GM21619 (cell line): ENCODE measurements around the gene MICALL2.

Experiments used
- ATAC-seq: cut with Tn5 transposase; IDR thresholded peaks from one replicate; pipeline ENCODE4 v1.9.1; 2021; ENCODE audit not compliant: unreplicated experiment

MICALL2 gene

DNA sequence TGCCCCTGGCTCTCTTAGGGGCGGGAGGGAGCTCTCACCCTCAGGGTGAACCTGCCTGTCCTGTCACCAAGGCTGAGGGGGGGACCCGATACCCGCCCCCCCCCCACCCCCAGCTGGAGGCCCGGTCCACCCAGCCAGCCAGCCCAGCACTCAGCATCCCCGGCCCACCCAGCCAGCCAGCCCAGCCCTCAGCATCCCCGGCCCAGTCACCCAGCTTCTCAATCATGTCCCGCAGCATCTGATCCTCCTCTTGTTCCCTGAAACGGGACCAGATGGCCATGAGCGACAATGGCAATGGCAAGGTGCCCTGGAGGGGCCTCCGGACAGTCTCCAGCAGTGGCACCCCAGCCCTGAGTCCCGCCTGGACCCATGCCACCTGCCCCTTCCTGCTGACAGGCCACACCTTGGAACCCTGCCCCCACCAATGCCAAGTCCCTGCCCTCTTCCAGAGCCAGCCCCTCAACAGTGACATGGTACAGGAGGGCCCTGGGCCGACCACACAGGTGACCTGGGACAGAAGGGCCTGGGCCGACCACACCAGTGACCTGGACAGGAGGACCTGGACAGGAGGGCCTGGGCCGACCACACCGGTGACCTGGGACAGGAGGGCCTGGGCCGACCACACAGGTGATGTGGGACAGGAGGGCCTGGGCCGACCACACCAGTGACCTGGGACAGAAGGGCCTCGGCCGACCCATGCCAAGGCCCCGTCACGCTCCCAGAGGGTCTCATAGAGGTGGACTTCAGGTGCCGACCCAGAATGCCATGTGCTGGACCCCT is 24.2 kb downstream of the MICALL2 start:
- ATAC-seq = no peak

DNA sequence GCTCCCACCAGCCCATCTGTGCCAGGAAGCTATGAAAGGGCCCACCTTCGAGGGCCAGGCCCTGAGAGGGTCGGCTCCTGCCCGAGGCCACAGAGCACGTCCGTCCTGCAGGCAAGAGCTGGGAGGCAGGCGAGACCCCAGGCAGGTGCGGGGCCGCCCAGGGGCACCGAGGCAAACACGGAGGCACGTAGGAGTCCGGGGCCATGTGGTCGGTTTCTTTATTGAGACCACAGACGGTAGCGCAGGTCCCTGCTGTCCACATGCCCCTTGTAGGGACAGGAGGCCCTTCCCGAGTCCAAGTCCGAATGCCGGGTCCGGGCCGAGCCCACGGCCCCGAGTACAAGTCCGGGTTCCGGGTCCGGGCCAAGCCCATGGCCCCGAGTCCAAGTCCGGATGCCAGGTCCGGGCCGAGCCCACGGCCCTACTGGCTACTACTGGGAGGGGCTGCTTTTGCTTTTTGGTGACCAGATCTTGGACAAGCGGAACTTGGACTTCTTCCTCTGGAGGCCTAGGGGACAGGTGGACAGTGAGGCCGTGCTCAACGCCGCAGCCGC is 25.0 kb downstream of the MICALL2 start:
- ATAC-seq = no peak

DNA sequence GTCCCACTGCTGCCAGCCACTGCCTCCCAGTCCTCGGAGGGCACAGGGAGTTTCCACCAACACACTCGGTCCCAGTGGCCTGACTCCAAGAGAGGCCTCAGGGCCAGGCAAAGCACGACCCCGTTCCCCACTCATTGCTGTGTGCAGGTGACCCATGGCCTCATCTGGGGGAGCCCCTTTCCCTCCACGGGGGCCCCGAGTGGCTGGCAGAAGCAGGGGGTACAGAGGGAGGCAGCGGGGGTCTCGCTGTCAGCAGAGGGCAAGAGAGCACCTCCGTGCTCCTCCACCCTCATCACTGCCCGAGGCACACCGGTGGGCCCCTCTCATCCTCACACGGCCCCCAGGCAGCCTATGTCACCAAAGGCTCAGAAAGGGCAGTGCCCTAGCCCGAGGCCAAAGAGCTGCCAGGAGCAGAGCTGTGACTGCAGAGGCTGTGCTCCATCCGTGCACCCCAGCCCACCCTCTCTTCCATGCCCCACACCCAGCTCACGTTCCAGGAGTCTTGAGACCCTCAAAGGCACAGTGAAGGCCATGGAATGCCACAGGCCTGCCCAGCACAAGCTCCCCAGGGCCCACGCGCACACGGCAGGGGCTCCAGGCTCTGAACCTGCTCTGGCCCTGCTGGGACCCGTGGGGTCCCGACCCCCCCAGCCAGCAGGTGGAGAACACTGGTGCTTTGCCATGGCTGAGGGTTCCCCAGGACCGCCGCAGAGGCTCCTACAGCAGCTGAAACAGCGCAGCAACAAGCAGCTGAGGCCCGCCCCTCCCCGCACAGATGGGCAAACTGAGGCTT is 25.9 kb downstream of the MICALL2 start:
- ATAC-seq = no peak

DNA sequence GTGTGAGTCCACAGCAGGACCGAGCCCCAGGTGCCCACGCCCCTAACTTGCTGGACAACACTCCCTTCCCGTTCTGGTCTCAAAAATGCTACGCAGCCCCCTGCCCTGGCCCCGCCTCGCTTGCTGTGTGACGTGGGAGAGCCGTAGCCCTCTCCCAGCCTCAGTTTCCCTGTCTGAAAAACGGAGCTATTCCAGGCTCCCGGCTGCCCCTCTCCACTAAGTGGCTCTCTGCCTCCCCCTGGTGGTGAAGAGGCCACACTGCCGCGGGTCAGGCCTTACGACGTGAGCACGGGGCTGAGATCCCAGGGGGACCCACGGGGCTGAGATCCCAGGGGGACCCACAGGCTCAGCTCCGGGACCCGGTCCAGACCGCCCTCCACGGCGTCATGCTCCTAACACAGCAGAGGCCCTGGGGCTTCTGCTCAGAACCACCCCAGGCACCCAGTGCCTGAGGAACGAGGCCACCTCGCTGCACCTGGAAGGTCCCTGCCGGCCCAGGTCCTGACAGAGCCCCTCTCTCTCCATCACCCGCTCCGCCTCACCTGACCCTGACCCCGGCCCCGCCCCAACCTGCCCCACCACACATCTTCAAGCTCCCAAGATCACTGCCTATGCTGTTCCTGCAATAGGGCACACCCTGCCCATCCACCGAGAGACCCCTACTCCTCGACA is 26.7 kb downstream of the MICALL2 start:
- ATAC-seq = peak; percentile 51

DNA sequence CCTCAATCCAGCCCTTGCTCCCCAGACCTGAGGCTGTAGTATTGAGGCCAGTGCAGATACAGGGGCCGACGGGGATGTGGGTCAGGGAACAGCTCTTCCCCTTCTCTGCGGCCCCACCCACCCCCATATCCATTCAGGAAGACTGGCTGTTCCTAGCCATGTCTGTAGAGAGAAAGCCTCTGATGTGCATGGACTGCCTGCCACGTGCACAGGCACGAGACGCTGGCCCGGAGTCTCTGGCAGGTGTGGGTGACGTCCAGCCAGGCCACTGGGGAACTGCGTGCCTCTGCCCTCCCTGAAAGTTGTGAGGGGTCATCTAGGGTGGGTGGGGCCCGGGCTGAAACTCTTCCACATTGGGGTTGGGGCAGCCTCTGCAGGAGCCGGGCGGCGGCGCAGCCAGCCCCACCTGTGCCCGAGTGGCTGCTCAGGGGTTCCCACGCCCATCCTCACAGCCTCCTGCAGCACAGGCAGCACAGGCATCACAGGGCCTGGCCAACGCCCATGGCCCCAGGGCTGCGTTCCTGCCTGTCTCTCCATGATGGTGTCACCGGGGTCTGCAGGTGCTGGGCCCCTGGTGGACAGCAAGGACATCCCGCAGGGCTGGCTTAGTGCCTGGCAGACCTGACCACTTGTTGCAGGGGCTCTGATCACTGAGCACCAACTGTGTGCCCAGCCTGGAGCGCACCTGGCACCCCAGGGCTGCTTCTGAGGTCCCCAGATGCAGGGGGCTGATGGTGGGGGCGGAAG is 27.5 kb downstream of the MICALL2 start:
- no peak for ATAC-seq

DNA sequence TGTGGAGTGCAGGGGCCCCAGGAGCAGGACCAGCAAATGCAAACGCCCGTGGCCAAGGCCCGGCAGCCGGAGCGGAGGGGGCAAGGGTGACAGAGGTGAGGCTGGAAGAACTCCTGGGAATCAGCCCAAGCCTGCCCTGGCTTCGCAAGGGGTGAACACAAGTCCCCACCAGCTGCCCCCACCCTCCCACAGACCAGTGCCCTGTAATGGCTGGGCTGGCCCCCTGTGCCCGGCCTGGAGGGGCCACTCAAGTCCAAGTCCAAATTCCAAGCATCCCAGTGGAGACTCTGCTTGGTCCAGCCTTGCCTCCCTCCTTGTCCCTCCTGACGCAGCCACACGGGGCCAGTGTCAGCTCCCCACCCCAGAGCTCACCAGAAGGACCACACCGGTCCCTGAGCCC is 28.0 kb downstream of the MICALL2 start:
- ATAC-seq = no peak

DNA sequence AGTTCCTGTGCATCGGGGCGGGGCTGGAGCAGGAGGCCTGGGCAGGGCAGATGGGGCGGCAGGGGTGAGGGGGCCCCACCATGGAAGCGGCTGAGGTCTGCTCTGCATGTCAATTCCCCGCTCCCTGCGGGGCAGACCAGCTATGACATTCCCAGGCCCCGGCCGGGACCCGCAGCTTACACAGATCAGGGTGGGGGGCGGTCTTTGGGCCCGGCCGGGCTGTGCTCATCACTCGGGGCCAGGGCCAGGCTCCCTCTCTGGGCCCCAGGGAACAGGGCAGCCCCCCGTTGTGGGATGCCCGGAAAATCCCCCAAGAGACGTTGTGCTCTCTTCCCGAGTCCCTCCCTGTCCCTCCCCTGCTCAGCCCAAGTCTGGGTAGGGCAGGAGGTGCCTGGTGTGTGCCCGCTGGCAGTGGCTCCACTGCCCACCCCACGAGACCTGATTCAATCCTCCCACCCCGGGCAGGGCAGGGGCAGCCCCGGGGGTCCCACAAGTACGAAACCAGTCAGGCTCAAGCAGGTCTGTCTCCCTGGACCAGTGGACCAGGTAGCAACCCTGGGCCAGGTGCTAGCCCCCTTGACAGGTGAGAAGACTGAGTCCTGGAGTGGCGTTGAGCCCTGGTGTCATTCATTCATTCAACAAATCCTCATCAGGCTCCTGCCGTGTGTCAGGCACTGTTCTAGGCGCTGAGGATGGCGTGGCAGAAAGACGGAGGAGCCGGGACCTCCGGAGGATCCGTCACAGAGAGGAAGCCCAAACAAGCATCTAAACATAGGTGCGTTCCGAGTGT is 29.0 kb downstream of the MICALL2 start:
- no peak for ATAC-seq

DNA sequence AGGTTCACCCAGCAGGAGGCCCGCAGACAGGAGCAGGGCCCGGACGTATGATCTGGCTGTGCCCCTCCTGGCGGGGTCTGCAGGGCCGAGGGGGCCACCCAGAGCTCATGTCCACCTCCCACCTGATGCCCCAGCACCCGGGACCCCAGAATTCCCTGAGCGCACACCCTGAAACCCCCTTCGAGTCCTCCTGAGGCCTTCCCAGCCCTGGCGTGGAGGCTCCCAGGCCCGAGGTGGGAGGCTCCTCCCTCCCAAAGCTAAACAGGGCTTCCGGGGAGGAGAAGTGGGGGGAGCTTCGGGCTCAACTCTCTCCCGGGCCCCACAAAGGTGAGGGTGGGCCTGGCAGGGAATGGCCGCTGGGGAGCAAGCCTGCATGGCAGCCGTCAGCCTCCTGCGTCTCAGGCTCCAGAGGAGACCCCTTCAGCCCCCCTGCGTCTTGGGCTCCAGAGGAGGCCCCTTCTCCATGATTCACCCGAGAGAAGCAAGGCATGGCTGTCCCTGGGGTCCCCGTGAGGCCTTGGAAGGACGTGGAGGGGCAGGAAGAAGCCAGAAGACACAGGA is 30.2 kb downstream of the MICALL2 start:
- ATAC-seq = no peak

DNA sequence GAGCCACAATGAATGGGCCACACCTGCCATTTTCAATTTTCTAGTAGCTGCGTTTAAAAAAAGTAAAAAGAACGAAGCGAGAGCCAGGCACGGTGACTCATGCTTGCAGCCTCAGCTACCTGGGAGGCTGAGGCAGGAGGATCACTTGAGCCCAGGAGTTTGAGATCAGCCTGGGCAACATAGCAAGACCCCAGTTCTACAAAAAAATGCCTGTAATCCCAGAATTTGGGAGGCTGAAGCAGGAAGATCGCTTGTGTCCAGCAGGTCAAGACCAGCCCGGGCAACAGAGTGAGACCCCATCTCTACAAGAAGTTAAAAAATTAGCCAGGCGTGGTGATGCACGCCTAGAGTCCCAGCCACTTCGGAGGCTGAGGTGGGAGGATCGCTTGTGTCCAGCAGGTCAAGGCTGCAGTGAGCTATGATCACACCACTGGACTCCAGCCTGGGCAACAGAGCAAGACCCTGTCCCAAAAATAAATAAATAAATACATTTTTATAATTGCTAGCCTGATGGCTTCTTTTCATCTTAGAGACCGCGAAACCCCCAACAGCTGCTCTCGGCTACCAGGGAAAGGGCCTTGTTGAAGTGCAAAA is 32.1 kb downstream of the MICALL2 start:
- ATAC-seq = no peak

DNA sequence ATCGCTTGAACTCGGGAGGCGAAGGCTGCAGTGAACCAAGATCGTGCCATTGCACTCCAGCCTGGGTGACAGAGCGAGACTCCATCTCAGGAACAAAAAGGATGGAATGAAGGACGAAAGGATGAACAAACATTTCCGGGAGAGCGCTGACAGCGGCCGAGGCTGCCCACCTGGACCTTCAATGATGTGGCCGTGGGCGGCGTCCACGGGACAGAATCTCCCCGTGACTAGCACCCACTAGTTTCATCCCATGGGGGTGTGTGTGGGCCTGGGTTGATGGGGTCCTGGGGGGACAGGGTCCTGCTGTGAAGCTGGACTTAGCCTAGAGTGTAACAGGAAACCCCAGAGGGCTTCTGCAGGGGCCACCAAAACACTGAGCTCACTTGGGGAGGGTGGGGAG is 32.8 kb downstream of the MICALL2 start:
- ATAC-seq = no peak

DNA sequence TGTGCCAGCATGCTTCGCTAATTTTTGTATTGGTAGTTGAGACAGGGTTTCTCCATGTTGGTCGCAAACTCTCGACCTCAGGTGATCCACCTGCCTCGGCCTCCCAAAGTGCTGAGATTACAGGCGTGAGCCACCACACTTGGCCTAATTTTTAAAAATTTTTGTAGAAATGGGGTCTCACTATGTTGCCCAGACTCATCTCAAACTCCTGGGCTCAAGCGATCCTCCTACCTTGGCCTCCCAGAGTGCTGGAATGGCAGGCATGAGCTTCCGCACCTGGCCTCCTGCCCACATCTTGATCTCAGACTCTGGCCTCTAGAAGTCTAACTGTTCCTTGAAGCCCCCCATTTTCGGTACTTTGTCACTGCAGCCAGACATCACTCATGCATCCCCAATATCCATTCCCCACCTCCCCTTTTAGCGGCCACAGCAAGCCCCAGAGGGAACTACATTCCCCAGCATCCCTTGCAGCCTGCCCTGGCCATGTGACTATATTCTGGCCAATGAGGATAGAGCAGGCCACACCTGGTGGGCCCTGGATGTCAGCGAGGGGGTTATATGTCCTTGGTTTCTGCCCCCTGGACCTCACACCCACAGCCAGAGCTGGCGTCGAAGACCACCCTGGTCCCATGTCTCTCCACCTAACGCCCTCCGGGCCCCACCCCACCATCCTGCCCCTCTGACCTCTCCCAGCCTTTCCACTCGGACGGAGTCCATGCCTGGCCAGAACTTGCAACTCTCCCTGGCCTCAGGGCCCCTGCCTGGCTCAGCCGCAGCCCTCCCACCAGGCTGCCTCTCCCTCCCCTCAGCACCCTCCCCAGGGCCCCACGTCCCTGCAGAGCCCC is 33.8 kb downstream of the MICALL2 start:
- no peak for ATAC-seq

DNA sequence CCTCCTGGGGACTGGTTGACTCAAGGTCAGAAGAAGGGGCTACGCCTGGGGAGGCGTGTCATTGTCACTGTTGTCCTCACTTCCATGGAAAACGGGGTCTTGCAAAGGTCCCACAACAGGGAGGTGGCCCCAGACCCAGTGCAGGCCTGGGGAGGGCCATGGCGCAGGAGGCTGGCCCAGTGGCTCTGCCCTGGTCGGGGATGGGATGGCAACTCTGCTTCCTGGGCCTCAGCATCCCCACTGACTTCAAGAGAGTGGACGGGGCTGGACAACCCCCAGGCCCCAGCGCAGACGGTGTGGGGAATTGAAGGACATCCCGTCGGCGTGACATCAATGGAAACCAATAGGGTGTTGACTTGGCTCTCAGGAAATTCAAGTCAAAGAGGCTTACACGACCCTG is 35.2 kb downstream of the MICALL2 start:
- ATAC-seq = no peak

DNA sequence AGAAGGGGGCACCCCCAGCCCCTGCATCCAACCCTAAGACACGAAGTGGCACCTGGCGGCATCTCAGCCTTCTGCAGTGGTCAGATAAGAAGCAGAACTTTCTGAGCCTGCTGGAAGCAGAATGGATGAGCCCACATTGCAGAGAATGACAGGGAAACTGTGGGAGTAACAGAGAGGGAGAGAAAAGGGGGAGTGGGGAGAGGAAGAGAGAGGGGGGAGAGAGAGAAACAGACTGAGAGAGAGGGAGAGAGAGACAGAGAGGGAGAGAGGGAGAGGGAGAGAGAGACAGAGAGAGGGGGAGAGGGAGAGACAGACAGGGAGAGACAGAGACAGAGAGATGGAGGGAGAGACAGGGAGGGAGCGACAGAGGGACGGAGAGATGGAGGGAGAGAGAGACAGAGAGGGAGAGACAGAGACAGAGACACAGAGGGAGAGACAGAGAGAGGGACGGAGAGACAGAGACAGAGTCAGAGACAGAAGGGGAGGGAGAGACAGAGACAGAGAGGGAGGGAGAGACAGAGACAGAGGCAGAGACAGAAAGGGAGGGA is 35.9 kb downstream of the MICALL2 start:
- ATAC-seq = no peak

DNA sequence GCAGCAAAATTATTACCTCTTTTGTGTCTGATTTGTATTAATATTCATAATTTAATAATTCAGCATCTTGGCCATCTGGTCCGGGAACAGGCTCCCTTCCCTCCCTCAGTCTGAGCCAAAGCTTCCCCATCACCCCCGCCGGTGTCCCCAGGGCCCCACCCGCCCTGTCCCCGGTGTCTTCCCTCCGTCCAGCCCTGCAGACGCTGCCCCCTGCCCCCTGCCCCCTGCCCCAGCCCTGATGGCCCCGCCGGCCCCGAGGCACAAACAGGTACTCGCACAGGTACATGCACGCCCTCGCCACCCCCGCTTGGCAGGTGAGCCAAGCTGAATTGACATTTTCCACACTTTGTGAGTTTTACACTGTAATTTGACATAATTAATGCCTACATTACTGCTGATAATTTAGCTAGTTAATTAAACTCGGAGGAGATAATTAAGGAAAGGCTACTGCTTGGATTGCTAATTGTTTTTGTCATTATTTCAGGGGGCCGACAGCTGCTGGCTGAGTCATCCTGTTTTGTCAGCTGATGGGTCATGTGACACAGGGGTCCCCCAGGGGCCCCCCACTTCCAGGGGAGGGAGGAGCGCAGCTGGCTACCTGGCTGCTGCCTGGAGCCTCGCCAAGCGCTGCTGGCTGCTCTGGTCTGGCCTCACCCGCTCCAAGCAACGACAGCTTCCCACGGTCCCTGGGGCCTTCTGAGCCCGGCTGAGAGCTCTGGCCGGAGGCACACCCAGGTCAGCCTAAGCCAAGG is 36.6 kb downstream of the MICALL2 start:
- no peak for ATAC-seq

DNA sequence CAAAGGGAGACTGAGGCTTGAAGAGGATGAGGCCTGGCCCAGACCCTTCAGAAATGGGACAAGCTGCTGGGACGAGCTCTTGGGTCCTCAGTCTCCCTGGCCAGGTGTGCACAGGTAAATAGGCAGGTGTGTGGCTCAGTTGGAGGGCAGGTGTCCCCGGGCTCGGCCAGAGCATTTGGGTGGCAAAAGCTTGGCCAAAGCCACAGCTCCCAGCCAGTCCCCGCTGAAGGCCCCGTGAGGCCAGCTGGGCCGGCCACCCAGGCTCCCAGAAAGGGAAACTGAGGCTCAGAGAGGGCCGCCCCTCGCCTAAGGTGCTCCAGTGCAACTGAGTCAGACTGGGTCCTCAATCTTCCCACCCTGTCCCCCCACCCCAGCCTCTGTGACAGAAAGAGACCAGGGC is 37.3 kb downstream of the MICALL2 start:
- ATAC-seq = no peak

DNA sequence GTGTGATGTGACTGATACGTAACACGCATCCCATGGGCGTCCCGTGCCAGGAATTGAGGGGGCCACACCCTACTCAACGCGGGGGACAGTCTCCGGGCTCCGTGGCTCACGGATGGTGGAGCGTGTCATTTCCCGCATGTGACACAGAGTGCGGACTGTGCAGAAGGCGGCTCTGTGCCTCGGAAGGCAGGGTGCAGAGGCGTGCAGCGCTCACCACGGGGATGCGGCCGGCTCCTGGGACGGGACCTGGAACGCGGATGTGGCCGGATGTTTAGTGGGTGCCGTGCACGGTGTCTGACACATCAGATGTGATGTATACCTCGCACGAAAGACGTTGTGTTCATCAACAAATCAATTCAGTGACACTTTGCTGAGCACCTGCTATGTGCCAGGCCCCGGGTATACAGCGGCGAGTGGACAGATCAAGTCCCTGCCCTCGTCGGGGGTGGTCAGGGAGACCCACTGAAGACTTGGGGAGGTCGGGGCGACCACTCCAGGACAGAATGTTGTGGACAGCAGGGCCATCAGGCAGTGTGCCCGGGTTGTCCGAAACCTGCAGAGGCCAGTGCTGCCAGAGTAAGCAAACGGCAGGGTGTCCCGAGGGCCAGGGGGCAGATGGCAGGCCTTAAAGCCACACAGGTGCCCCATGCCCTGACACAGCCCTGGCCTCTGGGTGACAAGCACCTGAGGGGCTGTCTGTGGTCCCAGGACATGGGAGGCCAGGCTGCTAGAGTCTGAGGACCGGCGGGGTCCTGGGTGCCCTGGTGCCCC is 38.1 kb downstream of the MICALL2 start:
- ATAC-seq = no peak

DNA sequence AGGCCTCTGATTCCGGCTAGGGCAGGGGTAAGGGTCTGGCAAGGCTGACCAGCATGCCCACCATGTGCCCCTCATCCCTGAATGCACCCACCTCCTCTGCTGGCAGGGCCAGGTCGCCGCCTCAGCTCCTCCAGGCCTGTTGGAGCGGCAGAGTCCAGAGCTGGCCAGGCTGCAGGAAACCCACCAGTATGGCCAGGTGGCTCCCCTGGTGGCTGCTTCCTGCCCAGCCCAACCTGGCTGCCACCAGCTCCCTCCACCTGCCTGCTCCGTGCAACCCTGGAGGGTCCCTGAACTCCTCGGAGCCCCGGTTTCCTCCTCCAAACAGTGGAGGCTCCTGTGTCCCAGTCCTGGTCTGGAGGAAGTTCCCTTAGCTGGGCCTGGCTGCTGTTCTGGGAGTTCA is 39.6 kb downstream of the MICALL2 start:
- no peak for ATAC-seq
